CD14-positive monocyte (primary cell): ENCODE measurements around the gene PSENEN. TPM values are rescaled to one million over a fixed set of nuclear protein-coding genes. Genes with fewer than 3 reads are reported as not detected.

Experiments
- DNase-seq, 3 donors: peaks; one replicate each; pipeline ENCODE4 v3.0.0-alpha.2; 2011 to 2022
- H2AFZ ChIP-seq: 2 replicates; pipeline ENCODE4 v1.6.0; 2012; ENCODE audit warnings: mild to moderate bottlenecking, low read depth, low read length, inconsistent platforms; ENCODE audit not compliant: insufficient read depth, poor library complexity, severe bottlenecking
- H3K27ac ChIP-seq, 2 donors: 1 replicate in 1 of 2; 2 replicates in 1 of 2; pipeline ENCODE4 v1.5.1; 2012 to 2013; ENCODE audit warnings: low read length in 2 of 2, control low read depth in 1 of 2, inconsistent platforms in 1 of 2, low read depth in 1 of 2, mild to moderate bottlenecking in 1 of 2
- H3K27me3 ChIP-seq, 2 donors: one replicate each; pipeline versions ENCODE4 v1.6.0 to v1.6.1; 2011 to 2013; ENCODE audit warnings: low read length in 2 of 2; ENCODE audit not compliant: control insufficient read depth in 2 of 2, insufficient read depth in 2 of 2
- H3K36me3 ChIP-seq, 2 donors: replicated peaks in 1 of 2; 1 replicate in 1 of 2; 2 replicates in 1 of 2; pipeline versions ENCODE4 v1.5.1 to v1.6.1; 2012 to 2013; ENCODE audit warnings: low read length in 2 of 2, control low read depth in 1 of 2, inconsistent platforms in 1 of 2, mild to moderate bottlenecking in 1 of 2; ENCODE audit not compliant: insufficient read depth in 2 of 2, control insufficient read depth in 1 of 2
- H3K4me1 ChIP-seq, 2 donors: 1 replicate in 1 of 2; 2 replicates in 1 of 2; pipeline versions ENCODE4 v1.5.1 to v1.6.1; 2012 to 2013; ENCODE audit warnings: low read length in 2 of 2, control low read depth in 1 of 2, inconsistent platforms in 1 of 2, mild to moderate bottlenecking in 1 of 2, moderate library complexity in 1 of 2; ENCODE audit not compliant: insufficient read depth in 2 of 2, control insufficient read depth in 1 of 2
- H3K4me2 ChIP-seq: replicated peaks from 2 replicates; pipeline ENCODE3; 2012; ENCODE audit warnings: low read length, moderate library complexity, mild to moderate bottlenecking; ENCODE audit not compliant: poor library complexity, severe bottlenecking; ENCODE audit errors: extremely low read depth
- H3K4me3 ChIP-seq, 3 experiments: fragments of 200-600 bp in 1 of 3; sonication (generic) in 1 of 3; replicated peaks in 1 of 3; 1 replicate in 2 of 3; 2 replicates in 1 of 3; pipeline ENCODE4 v1.5.1; 2011 to 2013; ENCODE audit warnings: low read length in 3 of 3, mild to moderate bottlenecking in 3 of 3, control low read depth in 2 of 3, low read depth in 2 of 3, inconsistent platforms in 1 of 3, moderate library complexity in 1 of 3
- H3K79me2 ChIP-seq: 2 replicates; pipeline ENCODE4 v1.6.0; 2012; ENCODE audit warnings: mild to moderate bottlenecking, control low read depth, inconsistent platforms, low read length, moderate library complexity; ENCODE audit not compliant: insufficient read depth
- H3K9ac ChIP-seq: 2 replicates; pipeline ENCODE4 v1.6.0; 2017; ENCODE audit warnings: low read length, mild to moderate bottlenecking; ENCODE audit not compliant: insufficient read depth, poor library complexity, severe bottlenecking
- H3K9me3 ChIP-seq, 2 donors: replicated peaks in 1 of 2; 1 replicate in 1 of 2; 2 replicates in 1 of 2; pipeline versions ENCODE4 v1.5.1 to v1.6.1; 2012 to 2013; ENCODE audit warnings: low read length in 2 of 2, control low read depth in 1 of 2; ENCODE audit not compliant: control insufficient read depth in 1 of 2, insufficient read depth in 1 of 2
- H4K20me1 ChIP-seq: 2 replicates; pipeline ENCODE4 v1.6.0; 2012; ENCODE audit warnings: mild to moderate bottlenecking, low read length, control low read depth, moderate library complexity; ENCODE audit not compliant: insufficient read depth
- H3K27ac Mint-ChIP-seq, 7 donors: one replicate each; pipeline ENCODE4 v1.8.0; 2020; ENCODE audit warnings: mild to moderate bottlenecking in 7 of 7, mixed read lengths in 7 of 7, moderate library complexity in 6 of 7, inconsistent platforms in 2 of 7
- H3K27me3 Mint-ChIP-seq, 3 donors: one replicate each; pipeline ENCODE4 v1.8.0; 2021 to 2022; ENCODE audit warnings: low read depth in 3 of 3, mild to moderate bottlenecking in 3 of 3, mixed read lengths in 3 of 3, moderate library complexity in 3 of 3, inconsistent platforms in 1 of 3
- H3K36me3 Mint-ChIP-seq, 2 donors: one replicate each; pipeline ENCODE4 v1.8.0; 2020; ENCODE audit warnings: mixed read lengths in 2 of 2, inconsistent platforms in 1 of 2, mild to moderate bottlenecking in 1 of 2
- H3K4me1 Mint-ChIP-seq: one replicate; pipeline ENCODE4 v1.8.0; 2020; ENCODE audit warnings: mild to moderate bottlenecking, mixed read lengths
- H3K4me3 Mint-ChIP-seq, 2 donors: one replicate each; pipeline ENCODE4 v1.8.0; 2020; ENCODE audit warnings: mild to moderate bottlenecking in 2 of 2, mixed read lengths in 2 of 2, moderate library complexity in 1 of 2
- H3K9me3 Mint-ChIP-seq, 7 donors: one replicate each; pipeline ENCODE4 v1.8.0; 2020 to 2022; ENCODE audit warnings: mixed read lengths in 7 of 7, mild to moderate bottlenecking in 6 of 7, moderate library complexity in 6 of 7, inconsistent platforms in 2 of 7
- WGBS: methylation state at CpG from one replicate; pipeline ENCODE4 v1.1.5; 2013; ENCODE audit warnings: missing lambda C conversion rate; ENCODE audit not compliant: insufficient coverage; 5-methylcytosine and 5-hydroxymethylcytosine counted together
- intact Hi-C, 2 donors: fragments of 100-400 bp; cut with micrococcal nuclease; formaldehyde crosslinking; loops; one replicate each; pipeline versions ENCODE4 v1.15.0 to v1.15.1; 2023
- polyA plus RNA-seq, 3 donors: library from polyadenylated mRNA; depleted of rRNA in 1 of 3; unstranded in 2 of 3; stranded (reverse) in 1 of 3; fragments of 300-500 nt in 2 of 3; fragments of >200 nt in 1 of 3; fragmentation: Illumina TruSeq in 2 of 3; gene quantifications; 1 replicate in 2 of 3; 2 replicates in 1 of 3; pipeline ENCODE4 v1.2.3, GENCODE V29; 2012 to 2021
- TF ChIP-seq, protein P1 (sequence below): fragments of 200-600 bp; IDR thresholded peaks from one replicate; pipeline ENCODE4 v1.8.0; 2022; ENCODE audit warnings: antibody characterized with exemption, mild to moderate bottlenecking

Gene PSENEN
- polyA plus RNA-seq, 3 donors = 29.7 to 149 (median 129) TPM

DNA sequence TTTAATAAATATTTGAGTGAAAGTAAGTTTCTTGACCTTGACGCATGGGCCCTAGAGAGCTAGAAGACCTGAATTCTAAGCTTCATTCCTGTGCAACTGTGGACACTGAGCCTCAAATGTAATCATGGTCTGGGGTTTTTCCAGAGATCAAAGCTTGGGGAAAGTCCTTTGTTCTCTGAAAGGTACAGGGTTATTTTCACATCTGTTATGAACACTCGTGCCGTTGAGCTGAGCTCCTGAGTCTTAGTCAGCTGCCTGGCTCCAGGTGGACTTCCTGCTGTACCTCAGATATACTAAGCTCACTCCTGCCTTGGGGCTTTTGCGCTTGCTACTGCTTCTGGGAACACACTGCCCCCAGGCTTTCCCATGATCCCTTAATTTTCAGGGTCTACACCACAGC, 48.6 kb upstream of the PSENEN start:
- Mint-ChIP-seq H3K27me3 (peaks cover 8 to 14% (median 12%) of the 10 kb centered on the region in 3 donors), H3K4me3 (no peak overlapping the region), H3K9me3 (peaks cover 0 to 2% (median 0%) of the 10 kb centered on the region in 7 donors), H3K27ac (no peak overlapping the region), H3K36me3 (no peaks in the 10 kb centered on the region), H3K4me1 (peaks cover 1% of the 10 kb centered on the region)
- Histone ChIP-seq H3K36me3 (no peaks in the 10 kb centered on the region), H3K4me2 (no peak overlapping the region), H3K4me3 (no peak overlapping the region), H3K9me3 (no peaks in the 10 kb centered on the region), H4K20me1 (no peaks in the 10 kb centered on the region), H3K27ac (no peak overlapping the region), H3K9ac (no peak overlapping the region), H3K4me1 (peaks cover 1 to 3% of the 10 kb centered on the region in 2 donors), H2AFZ (no peak overlapping the region), H3K27me3 (no peaks in the 10 kb centered on the region), H3K79me2 (no peaks in the 10 kb centered on the region)
- TF ChIP-seq, protein P1, sequence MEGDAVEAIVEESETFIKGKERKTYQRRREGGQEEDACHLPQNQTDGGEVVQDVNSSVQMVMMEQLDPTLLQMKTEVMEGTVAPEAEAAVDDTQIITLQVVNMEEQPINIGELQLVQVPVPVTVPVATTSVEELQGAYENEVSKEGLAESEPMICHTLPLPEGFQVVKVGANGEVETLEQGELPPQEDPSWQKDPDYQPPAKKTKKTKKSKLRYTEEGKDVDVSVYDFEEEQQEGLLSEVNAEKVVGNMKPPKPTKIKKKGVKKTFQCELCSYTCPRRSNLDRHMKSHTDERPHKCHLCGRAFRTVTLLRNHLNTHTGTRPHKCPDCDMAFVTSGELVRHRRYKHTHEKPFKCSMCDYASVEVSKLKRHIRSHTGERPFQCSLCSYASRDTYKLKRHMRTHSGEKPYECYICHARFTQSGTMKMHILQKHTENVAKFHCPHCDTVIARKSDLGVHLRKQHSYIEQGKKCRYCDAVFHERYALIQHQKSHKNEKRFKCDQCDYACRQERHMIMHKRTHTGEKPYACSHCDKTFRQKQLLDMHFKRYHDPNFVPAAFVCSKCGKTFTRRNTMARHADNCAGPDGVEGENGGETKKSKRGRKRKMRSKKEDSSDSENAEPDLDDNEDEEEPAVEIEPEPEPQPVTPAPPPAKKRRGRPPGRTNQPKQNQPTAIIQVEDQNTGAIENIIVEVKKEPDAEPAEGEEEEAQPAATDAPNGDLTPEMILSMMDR = no peak
- intact Hi-C loops = no loop called here
- no peak for DNase-seq
- 81% methylated on average over 4 of the region's 4 CpGs for WGBS

DNA sequence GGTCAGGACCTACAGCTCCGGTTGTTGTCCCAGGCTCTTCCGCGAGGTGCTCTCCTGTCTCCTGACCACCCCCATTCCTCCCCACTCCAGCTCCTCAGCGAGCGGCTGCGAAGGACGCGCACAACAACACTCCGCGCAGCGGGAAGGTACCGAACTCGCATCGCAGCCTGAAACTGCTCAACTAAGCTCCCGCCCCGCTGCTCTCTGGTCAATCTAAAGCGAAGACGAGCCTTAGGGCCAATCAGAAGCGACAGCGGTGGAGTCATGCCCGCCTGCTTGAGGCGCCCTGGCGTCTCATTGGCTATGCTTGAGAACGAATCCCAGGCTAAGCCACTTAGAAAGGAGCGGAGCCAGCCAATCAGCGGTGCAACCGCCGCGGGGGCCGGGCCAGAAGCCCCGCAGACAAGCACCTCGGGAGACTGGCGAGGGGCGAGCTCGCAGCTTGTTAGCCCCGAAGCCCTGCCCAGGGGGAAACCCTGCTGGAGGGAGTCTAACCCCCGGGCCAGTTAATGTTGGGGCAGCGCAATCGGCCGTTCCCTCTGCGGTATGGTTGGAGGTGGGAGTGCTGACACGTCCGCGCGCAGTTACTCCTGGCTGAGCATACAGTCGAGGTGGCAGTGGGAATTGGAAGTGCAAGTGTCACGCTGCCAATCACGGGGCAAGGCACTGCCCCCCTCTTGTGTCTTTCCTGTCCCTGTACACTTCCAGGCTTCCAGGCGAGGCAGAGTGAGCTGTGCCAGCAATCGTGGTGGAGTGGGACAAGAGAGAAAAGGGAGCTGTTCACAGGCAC, 43.0 kb upstream of the PSENEN start:
- Histone ChIP-seq H3K4me1 (peaks cover 12 to 13% of the 10 kb centered on the region in 2 donors), H2AFZ (peak overlapping the region; percentile 87), H3K27me3 (peaks cover 0 to 23% of the 10 kb centered on the region in 2 donors), H3K4me2 (peak overlapping the region; percentile 92), H3K4me3 (peak overlapping the region; percentile 17 to 78 (median 50)), H4K20me1 (no peaks in the 10 kb centered on the region), H3K27ac (no peak overlapping the region), H3K79me2 (no peaks in the 10 kb centered on the region), H3K36me3 (no peaks in the 10 kb centered on the region), H3K9ac (peak overlapping the region; percentile 38), H3K9me3 (no peaks in the 10 kb centered on the region)
- intact Hi-C loops = no loop called here
- peaks cover 0 to 12% (median 3%) of the 10 kb centered on the region in 7 donors for H3K9me3 Mint-ChIP-seq
- peaks cover 9% of the 10 kb centered on the region for H3K4me1 Mint-ChIP-seq
- H3K4me3 Mint-ChIP-seq = peak overlapping the region; percentile 85 to 99
- DNase-seq = peak; percentile 84 to 89 (median 85)
- peaks cover 0 to 4% of the 10 kb centered on the region in 2 donors for H3K36me3 Mint-ChIP-seq
- WGBS = under 1% methylated on average over 47 of the region's 50 CpGs
- TF ChIP-seq, protein P1 = no peak
- H3K27ac Mint-ChIP-seq = peak overlapping the region in 4 of 7 donors; percentile 53 to 87 (median 58)
- H3K27me3 Mint-ChIP-seq = peaks cover 29 to 37% (median 33%) of the 10 kb centered on the region in 3 donors
